GM18909 (cell line): ENCODE results near the gene TMEM259.

Experiments used
- ATAC-seq: cut with Tn5 transposase; IDR thresholded peaks from one replicate; pipeline ENCODE4 v1.9.1; 2021; ENCODE audit warnings: mild to moderate bottlenecking; ENCODE audit not compliant: unreplicated experiment, poor library complexity

TMEM259 gene

DNA sequence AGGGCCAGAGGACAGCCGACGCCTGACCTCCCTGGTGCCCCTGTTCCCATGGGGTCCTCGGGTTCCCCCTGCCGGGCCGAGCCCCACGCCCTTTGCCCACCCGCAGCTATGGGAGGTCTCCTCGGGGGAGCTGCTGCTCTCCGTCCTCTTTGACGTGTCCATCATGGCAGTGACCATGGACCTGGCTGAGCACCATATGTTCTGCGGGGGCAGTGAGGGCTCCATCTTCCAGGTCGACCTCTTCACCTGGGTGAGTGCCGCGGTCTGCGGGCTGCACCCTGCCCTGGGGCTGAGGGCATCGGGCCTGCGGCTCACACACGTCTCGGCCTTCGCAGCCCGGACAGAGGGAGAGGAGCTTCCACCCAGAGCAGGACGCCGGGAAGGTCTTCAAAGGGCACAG lies 30.2 kb downstream of the TMEM259 start:
- no peak for ATAC-seq

- no peak for ATAC-seq
These were observed 30.8 kb downstream of the TMEM259 start for GRCh38 chr19:990119-990571.

- ATAC-seq, result no peak
These were observed 31.4 kb downstream of the TMEM259 start for GRCh38 chr19:989381-990081.

DNA sequence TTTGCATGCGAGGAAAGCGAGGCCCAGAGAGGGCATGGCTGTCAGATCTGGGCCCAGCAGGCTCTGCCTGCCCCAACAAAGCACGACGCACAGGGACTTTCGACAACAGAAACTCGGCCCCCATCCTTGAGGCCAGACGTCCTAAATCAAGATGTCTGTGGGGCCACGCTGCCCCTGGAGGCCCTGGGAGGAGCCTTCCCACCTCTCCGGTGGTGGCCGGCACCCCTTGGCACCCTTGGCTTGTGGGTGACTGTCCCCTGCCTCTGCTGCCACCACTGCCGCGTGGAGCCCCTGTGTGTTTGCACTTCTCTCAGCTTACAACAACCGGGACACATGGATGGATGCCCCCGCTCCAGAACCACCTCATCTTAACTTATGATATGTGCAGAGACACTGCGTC lies 32.4 kb downstream of the TMEM259 start:
- no peak for ATAC-seq

DNA sequence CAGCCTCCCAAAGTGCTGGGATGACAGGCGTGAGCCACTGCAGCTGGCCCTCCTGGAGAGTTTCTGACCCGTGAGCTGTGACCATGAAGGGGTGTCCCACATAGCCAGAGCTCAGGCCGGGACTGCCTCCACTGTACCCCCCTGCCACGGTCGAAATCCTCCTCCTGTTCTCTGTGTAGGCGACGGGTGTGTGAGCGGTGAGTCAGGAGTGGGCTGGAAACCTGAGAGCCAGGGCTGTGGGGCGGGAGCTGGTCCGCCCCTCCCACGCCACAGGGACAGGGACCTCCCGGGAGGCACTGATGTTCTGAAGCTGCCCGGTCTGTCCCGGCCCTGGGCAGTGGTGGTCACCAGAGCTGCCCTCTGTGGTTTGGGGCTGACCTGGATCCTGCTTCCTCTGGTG lies 32.8 kb downstream of the TMEM259 start:
- ATAC-seq, result no peak

GRCh38 chr19:986083-986482 lies 34.8 kb downstream of the TMEM259 start:
- no peak for ATAC-seq

DNA sequence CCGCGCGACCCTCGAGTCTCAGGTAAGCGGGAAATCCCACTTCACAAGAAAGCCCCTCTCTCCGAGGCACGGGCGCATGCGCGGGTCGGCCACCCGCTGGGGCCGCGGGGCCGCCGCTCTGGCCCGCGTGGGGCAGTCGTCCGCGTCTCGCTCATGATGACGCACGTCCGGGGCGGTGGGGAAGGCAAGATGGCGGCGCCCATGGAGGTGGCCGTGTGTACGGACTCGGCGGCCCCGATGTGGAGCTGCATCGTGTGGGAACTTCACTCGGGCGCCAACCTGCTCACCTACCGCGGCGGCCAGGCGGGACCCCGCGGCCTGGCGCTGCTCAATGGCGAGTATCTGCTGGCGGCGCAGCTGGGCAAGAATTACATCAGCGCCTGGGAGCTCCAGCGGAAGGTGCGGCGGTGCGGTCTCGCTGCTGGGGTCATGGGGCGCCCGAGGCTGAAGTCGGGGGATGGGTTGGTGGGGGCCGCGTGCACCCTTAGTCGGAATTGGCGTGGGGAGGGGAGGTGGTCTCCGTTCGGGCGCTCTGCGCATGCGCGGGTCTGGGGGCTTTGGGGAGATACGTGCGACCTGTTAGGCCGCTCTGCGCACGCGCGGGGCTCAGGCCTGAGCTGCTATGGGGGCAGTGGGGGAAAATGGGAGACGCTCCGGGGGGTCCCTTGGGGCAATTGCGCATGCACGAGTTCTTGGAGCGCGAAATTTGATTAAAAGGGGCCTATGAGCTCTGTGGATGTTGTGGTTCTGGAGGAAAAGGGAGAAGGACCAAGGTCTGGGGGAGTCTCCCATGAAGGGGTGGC lies 36.6 kb downstream of the TMEM259 start, which contains the start of gene WDR18:
Gene WDR18, plus strand, starts transcription at position 181 of the 803 bp plus-strand sequence. Its CDS starts 9 bp downstream, at position 190.
- ATAC-seq, result peak; percentile 79

DNA sequence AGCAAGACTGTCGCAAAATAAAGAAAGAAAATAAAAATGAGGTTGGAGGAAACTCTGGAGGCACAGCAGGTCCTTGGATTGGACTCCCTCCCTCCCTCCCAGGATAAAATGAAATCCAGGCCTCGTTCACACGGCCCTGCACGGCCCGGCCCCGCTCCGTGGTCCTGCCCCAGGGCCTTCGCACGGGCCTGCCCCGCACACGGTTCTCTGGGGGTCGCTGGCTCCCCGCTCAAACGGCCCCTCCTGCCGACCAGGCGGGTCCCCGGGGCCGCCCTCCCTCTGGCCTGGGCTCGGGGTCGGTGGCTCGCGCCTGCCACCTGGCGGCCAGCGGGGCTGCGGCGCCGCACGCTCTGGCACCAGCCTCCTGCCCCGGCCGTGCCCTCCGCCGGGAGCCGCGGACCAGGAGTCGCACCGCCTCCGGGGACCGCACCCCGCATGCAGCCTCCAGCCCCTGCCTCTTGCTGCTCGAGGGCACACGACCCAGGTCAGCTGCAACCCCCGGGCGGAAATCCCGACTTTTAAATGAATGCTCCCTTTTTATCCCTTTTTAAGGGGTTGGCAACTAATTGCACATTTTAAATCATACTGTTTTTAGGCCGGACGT lies 38.3 kb downstream of the TMEM259 start:
- no peak for ATAC-seq

DNA sequence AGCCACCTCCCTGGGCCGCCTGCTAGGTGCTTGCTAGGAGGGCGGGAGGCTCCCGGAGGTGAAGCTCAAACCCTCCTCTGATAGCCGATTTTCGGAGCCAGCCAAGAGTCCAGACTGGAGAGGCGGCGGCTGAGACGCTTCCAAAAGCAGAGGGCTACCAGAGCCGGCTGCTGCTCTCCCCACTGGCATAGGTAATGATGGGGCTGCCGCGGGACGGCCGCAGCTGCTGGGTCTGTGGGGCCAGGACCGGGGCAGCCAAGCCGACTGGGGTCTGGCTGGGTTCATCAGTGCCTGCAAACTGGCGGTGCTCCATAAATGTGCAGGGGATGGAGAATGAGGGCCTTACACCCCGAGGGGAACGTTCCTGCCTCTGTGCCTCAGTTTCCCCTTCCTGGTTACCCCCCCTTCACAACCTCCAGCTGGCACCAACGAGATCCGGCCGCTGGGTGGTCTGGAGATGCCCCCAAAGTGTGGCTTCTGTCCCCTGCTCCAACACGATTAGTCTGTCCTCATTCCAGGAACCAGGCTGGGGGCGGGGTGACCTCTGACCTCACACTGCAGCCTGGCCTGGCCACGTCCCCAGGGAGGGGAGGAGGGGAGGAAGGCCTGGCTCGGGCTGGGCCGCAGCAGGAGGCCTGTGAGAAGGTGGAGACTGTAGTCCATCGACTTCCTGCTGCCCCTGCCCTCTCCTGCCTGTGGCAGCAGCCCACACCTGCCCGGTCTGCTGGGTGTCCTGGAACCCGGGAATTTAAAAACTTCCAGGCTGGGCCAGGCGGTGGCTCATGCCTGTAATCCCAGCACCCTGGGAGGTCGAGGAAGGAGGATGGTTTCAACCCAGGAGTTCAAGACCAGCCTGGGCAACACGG lies 40.6 kb downstream of the TMEM259 start:
- ATAC-seq, result no peak

DNA sequence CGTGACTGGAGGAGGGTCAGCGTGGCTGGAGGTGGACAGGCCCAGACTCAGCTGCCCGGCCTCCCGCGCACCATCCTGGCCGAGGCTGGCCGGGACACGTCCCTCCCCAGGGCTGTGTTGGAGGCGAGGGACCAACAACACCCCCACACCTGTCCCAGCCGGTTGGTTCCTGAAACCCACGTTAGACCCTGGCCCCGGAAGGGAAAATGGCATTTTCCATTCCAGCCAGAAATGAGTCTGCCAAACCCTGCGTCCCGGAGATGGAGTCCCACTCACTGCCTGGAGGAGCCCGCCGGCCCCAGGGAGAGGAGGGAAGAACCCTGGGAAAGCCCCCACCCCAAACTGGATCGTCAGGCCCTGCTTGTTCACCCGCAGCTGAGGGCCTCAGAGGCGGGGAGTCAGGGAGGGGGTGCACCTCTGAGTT lies 41.6 kb downstream of the TMEM259 start:
- ATAC-seq, result no peak

- no peak for ATAC-seq
These were observed 43.9 kb downstream of the TMEM259 start for GRCh38 chr19:977058-977464.

DNA sequence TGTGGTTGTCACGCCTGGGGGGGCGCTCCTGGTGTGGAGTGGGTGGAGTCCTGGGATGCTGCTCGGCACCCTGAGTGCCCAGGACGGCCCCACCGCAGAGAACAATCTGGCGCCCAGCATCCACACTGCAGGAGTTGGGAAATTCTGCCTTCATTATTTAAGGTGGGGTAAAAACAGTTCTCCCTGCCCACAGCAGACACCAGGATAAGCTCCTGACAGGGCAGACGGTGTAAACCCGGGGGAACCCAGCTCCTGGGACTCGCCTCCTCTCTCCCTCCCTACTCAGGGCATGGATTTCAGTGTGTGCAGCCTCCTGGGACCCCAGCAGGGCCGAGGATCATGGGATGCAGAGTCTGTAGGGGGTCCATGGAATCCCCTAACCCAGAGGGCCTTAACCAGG lies 44.4 kb downstream of the TMEM259 start:
- no peak for ATAC-seq

GRCh38 chr19:974564-975257 lies 46.2 kb downstream of the TMEM259 start:
- no peak for ATAC-seq

DNA sequence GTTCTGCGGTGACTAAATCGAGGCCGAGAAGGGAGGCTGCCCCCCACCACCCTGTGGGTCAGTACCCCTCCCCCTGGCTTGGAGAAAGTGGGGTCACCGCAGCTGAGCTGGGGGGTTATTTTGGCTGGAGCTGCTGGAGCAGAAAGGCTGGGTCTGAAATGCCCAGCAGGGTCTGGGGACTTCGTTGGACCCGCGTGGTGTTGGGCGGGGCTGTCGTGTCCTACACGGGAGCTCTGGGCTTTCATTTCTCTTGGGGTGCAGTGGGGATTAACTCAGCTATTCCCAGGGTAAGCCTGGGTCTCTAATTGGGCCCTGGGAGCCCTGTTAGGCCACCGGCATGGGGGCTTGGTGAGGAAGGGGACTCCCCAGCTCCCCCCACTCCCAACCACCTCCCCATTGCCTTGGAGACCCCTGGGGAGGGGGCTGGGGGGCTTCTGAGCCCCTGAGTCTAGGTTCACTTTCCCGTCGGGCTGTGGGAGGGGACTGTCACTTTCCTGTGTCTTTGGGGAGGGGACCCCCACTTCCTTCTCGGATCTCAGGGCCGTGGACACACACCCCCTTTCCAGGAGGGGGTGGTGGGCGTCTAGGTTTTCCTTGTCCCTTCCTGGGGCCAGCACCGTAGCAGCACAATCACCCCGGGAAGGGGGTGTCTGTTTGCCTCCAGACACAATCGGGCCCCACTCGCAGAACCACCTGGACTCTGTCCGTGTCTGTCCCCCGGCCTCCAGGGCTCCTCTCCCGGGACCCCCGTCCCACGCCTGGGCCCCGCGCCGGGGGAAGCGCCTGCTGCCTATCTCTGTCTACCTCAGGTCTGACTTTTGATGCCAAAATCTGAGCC lies 47.0 kb downstream of the TMEM259 start:
- no peak for ATAC-seq

- ATAC-seq, result no peak
These were observed 48.6 kb downstream of the TMEM259 start for GRCh38 chr19:972281-972680.

GRCh38 chr19:971795-972194 lies 49.1 kb downstream of the TMEM259 start:
- ATAC-seq, result no peak

DNA sequence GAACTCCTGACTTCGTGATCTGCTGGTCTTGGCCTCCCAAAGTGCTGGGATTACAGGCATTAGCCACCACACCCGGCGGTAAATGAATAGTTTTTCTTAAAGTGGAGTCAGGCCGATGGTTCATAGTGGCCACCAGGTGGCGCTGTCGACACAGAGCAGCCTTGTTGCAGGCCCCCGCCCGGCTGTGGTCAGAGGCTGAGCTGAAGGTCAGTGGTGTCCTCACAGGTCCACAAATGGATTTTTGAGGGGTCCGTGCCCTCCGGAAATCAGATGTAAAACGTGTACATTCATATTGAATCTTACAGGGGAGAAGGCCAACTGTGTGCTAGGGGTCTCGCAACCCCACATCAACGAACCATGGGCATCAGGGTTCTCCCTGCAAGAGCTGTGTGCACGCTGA lies 50.2 kb downstream of the TMEM259 start:
- ATAC-seq, result no peak

DNA sequence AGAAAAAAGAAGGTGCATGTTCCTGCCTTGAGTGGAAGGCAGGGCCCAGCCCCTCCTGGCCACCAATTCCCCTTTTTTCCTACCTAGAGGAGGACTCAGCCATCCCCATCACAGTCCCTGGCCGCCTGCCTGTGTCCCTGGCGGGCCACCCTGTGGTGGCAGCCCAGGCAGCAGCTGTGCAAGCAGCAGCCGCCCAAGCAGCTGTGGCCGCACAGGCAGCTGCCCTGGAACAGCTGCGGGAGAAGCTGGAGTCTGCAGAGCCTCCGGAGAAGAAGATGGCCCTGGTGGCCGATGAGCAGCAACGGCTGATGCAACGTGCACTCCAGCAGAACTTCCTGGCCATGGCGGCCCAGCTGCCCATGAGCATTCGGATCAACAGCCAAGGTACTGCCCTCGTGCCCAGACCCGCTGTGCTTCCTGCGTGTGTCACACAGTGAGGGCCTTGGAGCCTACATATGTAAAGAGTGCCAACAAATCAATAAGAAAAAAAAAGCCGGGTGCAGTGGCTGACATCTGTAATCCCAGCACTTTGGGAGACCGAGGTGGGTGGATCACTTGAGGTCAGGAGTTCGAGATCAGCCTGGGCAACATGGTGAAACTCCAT lies 54.3 kb downstream of the TMEM259 start:
- ATAC-seq, result no peak
